ENCODE data around the gene SEC62. TPM values are rescaled to one million over a fixed set of nuclear protein-coding genes. Genes with fewer than 3 reads are reported as not detected.

The SEC62 gene
- total RNA-seq, 1 donor from 2014 or later = 94.6 TPM

- Mint-ChIP-seq H3K4me1 (ENCODE audit: low read depth) (peaks cover 38% of the 10 kb centered on the region), H3K27ac (no peak overlapping the region), H3K9me3 (ENCODE audit: low read depth) (no peaks in the 10 kb centered on the region), H3K27me3 (no peaks in the 10 kb centered on the region), H3K36me3 (ENCODE audit: insufficient read depth) (no peaks in the 10 kb centered on the region), H3K4me3 (ENCODE audit: low read depth) (no peak overlapping the region)
- TF ChIP-seq CTCF (IDR thresholded peaks at IDR 0.05; ENCODE audit: unreplicated experiment) = peak; percentile 23
- DNase-seq (ENCODE audit: low spot score, unreplicated experiment) = no peak
Observed at GRCh38 chr3:170021083-170021482, 54.5 kb downstream of the SEC62 start.

GRCh38 chr3:170022336-170022735 lies 55.7 kb downstream of the SEC62 start:
- DNase-seq (ENCODE audit: low spot score, unreplicated experiment) = no peak
- no peaks in the 10 kb centered on the region for H3K36me3 Mint-ChIP-seq (ENCODE audit: insufficient read depth)
- no peak for TF ChIP-seq CTCF (IDR thresholded peaks at IDR 0.05; ENCODE audit: unreplicated experiment)
- no peak overlapping the region for H3K4me3 Mint-ChIP-seq (ENCODE audit: low read depth)
- no peaks in the 10 kb centered on the region for H3K27me3 Mint-ChIP-seq
- H3K9me3 Mint-ChIP-seq (ENCODE audit: low read depth) = no peaks in the 10 kb centered on the region
- no peak overlapping the region for H3K27ac Mint-ChIP-seq
- peaks cover 38% of the 10 kb centered on the region for H3K4me1 Mint-ChIP-seq (ENCODE audit: low read depth)

- H3K4me3 Mint-ChIP-seq (ENCODE audit: low read depth) = no peak overlapping the region
- no peaks in the 10 kb centered on the region for H3K27me3 Mint-ChIP-seq
Observed at GRCh38 chr3:170023165-170023564, 56.6 kb downstream of the SEC62 start.

GRCh38 chr3:170024581-170024980 lies 58.0 kb downstream of the SEC62 start:
- no peaks in the 10 kb centered on the region for H3K27me3 Mint-ChIP-seq
- no peak for TF ChIP-seq CTCF (IDR thresholded peaks at IDR 0.05; ENCODE audit: unreplicated experiment)
- no peaks in the 10 kb centered on the region for H3K9me3 Mint-ChIP-seq (ENCODE audit: low read depth)
- no peaks in the 10 kb centered on the region for H3K36me3 Mint-ChIP-seq (ENCODE audit: insufficient read depth)
- peaks cover 35% of the 10 kb centered on the region for H3K4me1 Mint-ChIP-seq (ENCODE audit: low read depth)
- H3K4me3 Mint-ChIP-seq (ENCODE audit: low read depth) = no peak overlapping the region
- no peak for DNase-seq (ENCODE audit: low spot score, unreplicated experiment)
- no peak overlapping the region for H3K27ac Mint-ChIP-seq

More at GRCh38 chr3:170023165-170023564, 56.6 kb downstream of the SEC62 start:
- TF ChIP-seq CTCF (IDR thresholded peaks at IDR 0.05; ENCODE audit: unreplicated experiment) = no peak
- H3K36me3 Mint-ChIP-seq (ENCODE audit: insufficient read depth) = no peaks in the 10 kb centered on the region
- H3K27ac Mint-ChIP-seq = no peak overlapping the region
- H3K9me3 Mint-ChIP-seq (ENCODE audit: low read depth) = no peaks in the 10 kb centered on the region
- peaks cover 38% of the 10 kb centered on the region for H3K4me1 Mint-ChIP-seq (ENCODE audit: low read depth)
- DNase-seq (ENCODE audit: low spot score, unreplicated experiment) = no peak

- no peak for TF ChIP-seq CTCF (IDR thresholded peaks at IDR 0.05; ENCODE audit: unreplicated experiment)
- Mint-ChIP-seq H3K4me3 (ENCODE audit: low read depth) (no peak overlapping the region), H3K27me3 (no peaks in the 10 kb centered on the region), H3K4me1 (ENCODE audit: low read depth) (peaks cover 20% of the 10 kb centered on the region), H3K9me3 (ENCODE audit: low read depth) (no peaks in the 10 kb centered on the region), H3K27ac (no peak overlapping the region), H3K36me3 (ENCODE audit: insufficient read depth) (no peaks in the 10 kb centered on the region)
- DNase-seq (ENCODE audit: low spot score, unreplicated experiment) = no peak
Observed at GRCh38 chr3:170027233-170028102, 60.9 kb downstream of the SEC62 start.

Measured in progenitor cell of endocrine pancreas (in vitro differentiated cells).